ENCODE measurements around the gene CARD14.

Gene CARD14

GRCh38 chr17:80210348-80211108, 40.7 kb downstream of the CARD14 start:
- DNase-seq (ENCODE audit: low read depth in 2 of 2): no peak

GRCh38 chr17:80212109-80212508, 42.3 kb downstream of the CARD14 start:
- no peak for DNase-seq (ENCODE audit: low read depth in 2 of 2)

GRCh38 chr17:80212511-80212910, 42.7 kb downstream of the CARD14 start:
- DNase-seq (ENCODE audit: low read depth in 2 of 2): no peak

GRCh38 chr17:80212962-80213642, 43.3 kb downstream of the CARD14 start:
- DNase-seq (ENCODE audit: low read depth in 2 of 2): no peak

- DNase-seq (ENCODE audit: low read depth in 2 of 2): no peak
Observed at GRCh38 chr17:80213643-80213975, 43.8 kb downstream of the CARD14 start.

- DNase-seq (ENCODE audit: low read depth in 2 of 2): no peak
Observed at GRCh38 chr17:80214012-80214877, 44.4 kb downstream of the CARD14 start.

- no peak for DNase-seq (ENCODE audit: low read depth in 2 of 2)
Observed at GRCh38 chr17:80214878-80215210, 45.0 kb downstream of the CARD14 start.

- no peak for DNase-seq (ENCODE audit: low read depth in 2 of 2)
Observed at GRCh38 chr17:80216473-80217456, 46.9 kb downstream of the CARD14 start.

- no peak for DNase-seq (ENCODE audit: low read depth in 2 of 2)
Observed at GRCh38 chr17:80217703-80218362, 48.0 kb downstream of the CARD14 start.

- no peak for DNase-seq (ENCODE audit: low read depth in 2 of 2)
Observed at GRCh38 chr17:80218391-80218790, 48.6 kb downstream of the CARD14 start.

GRCh38 chr17:80219013-80219762, 49.4 kb downstream of the CARD14 start:
- DNase-seq (ENCODE audit: low read depth in 2 of 2): peak; percentile 81 to 93

GRCh38 chr17:80219763-80220053, 49.9 kb downstream of the CARD14 start:
- DNase-seq (ENCODE audit: low read depth in 2 of 2): no peak

- DNase-seq (ENCODE audit: low read depth in 2 of 2): peak; percentile 34 to 75
Observed at GRCh38 chr17:80220054-80220735, 50.4 kb downstream of the CARD14 start, which contains the start of the genes SGSH and SLC26A11. Gene SGSH (minus strand): TSS chr17:80220333. CDS start chr17:80220313, 20 bp downstream. Gene SLC26A11 (plus strand): TSS chr17:80220427. CDS start chr17:80221561, 1,134 bp downstream.

GRCh38 chr17:80220736-80221215, 50.9 kb downstream of the CARD14 start:
- DNase-seq (ENCODE audit: low read depth in 2 of 2): no peak

- no peak for DNase-seq (ENCODE audit: low read depth in 2 of 2)
Observed at GRCh38 chr17:80221351-80222105, 51.7 kb downstream of the CARD14 start.

- DNase-seq (ENCODE audit: low read depth in 2 of 2): no peak
Observed at GRCh38 chr17:80222376-80223141, 52.7 kb downstream of the CARD14 start.

- no peak for DNase-seq (ENCODE audit: low read depth in 2 of 2)
Observed at GRCh38 chr17:80223142-80223815, 53.4 kb downstream of the CARD14 start.

Measured in stimulated activated CD4-positive, alpha-beta T cell treated with anti-CD3 and anti-CD28 coated beads, Interleukin-12 subunit alpha, Interleukin-12 subunit beta, amount 100 ng/mL, for 24 hours (primary cell).